ENCODE results near the gene GRID1.

GRID1 gene

GRCh38 chr10:85811405-85811804, 555.2 kb downstream of the GRID1 start:
- H3K36me3 ChIP-seq (replicated peaks; ENCODE audit: insufficient read depth, low read length), result no peaks in the 10 kb centered on the region
- no peaks in the 10 kb centered on the region for H3K9me2 ChIP-seq (replicated peaks; ENCODE audit: insufficient read depth, low read length)
- no peaks in the 10 kb centered on the region for H3K79me2 ChIP-seq (ENCODE audit: low read length)
- no peak overlapping the region for H3K4me3 ChIP-seq (ENCODE audit: low read length)
- no peaks in the 10 kb centered on the region for H4K20me1 ChIP-seq (ENCODE audit: insufficient read depth, low read length)
- H3F3A ChIP-seq (ENCODE audit: insufficient read depth, low read length), result no peaks in the 10 kb centered on the region; the same call in 1 of the 2 replicates
- H3K9ac ChIP-seq (ENCODE audit: low read length), result no peak overlapping the region
- no peaks in the 10 kb centered on the region for H3K27me3 ChIP-seq (replicated peaks; ENCODE audit: insufficient read depth, low read length)
- no peak for DNase-seq
- H3K4me2 ChIP-seq (ENCODE audit: low read depth, low read length), result no peak overlapping the region
- no peaks in the 10 kb centered on the region for H3K4me1 ChIP-seq (ENCODE audit: low read length)
- no peak overlapping the region for H3K27ac ChIP-seq (ENCODE audit: low read length)
- no peak for TF ChIP-seq EZH2phosphoT487 (IDR thresholded peaks at IDR 0.05; ENCODE audit: low read length)
- H2AFZ ChIP-seq (ENCODE audit: low read length), result no peak overlapping the region
- H3K9me3 ChIP-seq (replicated peaks; ENCODE audit: insufficient read depth, low read length), result no peaks in the 10 kb centered on the region

- H3K9me2 ChIP-seq (replicated peaks; ENCODE audit: insufficient read depth, low read length), result no peaks in the 10 kb centered on the region
- H3K4me3 ChIP-seq (ENCODE audit: low read length), result no peak overlapping the region
- no peaks in the 10 kb centered on the region for H4K20me1 ChIP-seq (ENCODE audit: insufficient read depth, low read length)
- DNase-seq, result no peak
- H3K79me2 ChIP-seq (ENCODE audit: low read length), result no peaks in the 10 kb centered on the region
- no peaks in the 10 kb centered on the region for H3K27me3 ChIP-seq (replicated peaks; ENCODE audit: insufficient read depth, low read length)
- H3K4me1 ChIP-seq (ENCODE audit: low read length), result no peaks in the 10 kb centered on the region
- TF ChIP-seq EZH2 (optimal IDR thresholded peaks at IDR 0.05; ENCODE audit: low read depth, low read length), result no peak
- no peak for TF ChIP-seq EZH2phosphoT487 (IDR thresholded peaks at IDR 0.05; ENCODE audit: low read length)
- no peak for TF ChIP-seq CTCF (IDR thresholded peaks at IDR 0.05; ENCODE audit: low read length)
- no peak overlapping the region for H2AFZ ChIP-seq (ENCODE audit: low read length)
- H3K9ac ChIP-seq (ENCODE audit: low read length), result no peak overlapping the region
- no peak overlapping the region for H3K4me2 ChIP-seq (ENCODE audit: low read depth, low read length)
- H3F3A ChIP-seq (ENCODE audit: insufficient read depth, low read length), result no peaks in the 10 kb centered on the region
- H3K9me3 ChIP-seq (replicated peaks; ENCODE audit: insufficient read depth, low read length), result no peaks in the 10 kb centered on the region
- no peak overlapping the region for H3K27ac ChIP-seq (ENCODE audit: low read length)
- H3K36me3 ChIP-seq (replicated peaks; ENCODE audit: insufficient read depth, low read length), result no peaks in the 10 kb centered on the region
These were observed 555.9 kb downstream of the GRID1 start for GRCh38 chr10:85810674-85811073.

- no peaks in the 10 kb centered on the region for H3K9me3 ChIP-seq (replicated peaks; ENCODE audit: insufficient read depth, low read length)
- TF ChIP-seq EZH2 (optimal IDR thresholded peaks at IDR 0.05; ENCODE audit: low read depth, low read length) (no peak), EZH2phosphoT487 (IDR thresholded peaks at IDR 0.05; ENCODE audit: low read length) (no peak), CTCF (IDR thresholded peaks at IDR 0.05; ENCODE audit: low read length) (no peak)
- no peaks in the 10 kb centered on the region for H3K36me3 ChIP-seq (replicated peaks; ENCODE audit: insufficient read depth, low read length)
- no peaks in the 10 kb centered on the region for H3K4me1 ChIP-seq (ENCODE audit: low read length)
- H3F3A ChIP-seq (ENCODE audit: insufficient read depth, low read length), result no peaks in the 10 kb centered on the region
- no peak for DNase-seq
- H4K20me1 ChIP-seq (ENCODE audit: insufficient read depth, low read length), result no peaks in the 10 kb centered on the region
- no peak overlapping the region for H2AFZ ChIP-seq (ENCODE audit: low read length)
- H3K4me3 ChIP-seq (ENCODE audit: low read length), result no peak overlapping the region
- H3K9me2 ChIP-seq (replicated peaks; ENCODE audit: insufficient read depth, low read length), result no peaks in the 10 kb centered on the region; the same call in 1 of the 2 replicates
- H3K27me3 ChIP-seq (replicated peaks; ENCODE audit: insufficient read depth, low read length), result no peaks in the 10 kb centered on the region
- no peak overlapping the region for H3K4me2 ChIP-seq (ENCODE audit: low read depth, low read length)
- no peaks in the 10 kb centered on the region for H3K79me2 ChIP-seq (ENCODE audit: low read length)
- H3K9ac ChIP-seq (ENCODE audit: low read length), result no peak overlapping the region
- H3K27ac ChIP-seq (ENCODE audit: low read length), result no peak overlapping the region
These were observed 571.1 kb downstream of the GRID1 start for GRCh38 chr10:85795460-85795859.

- Histone ChIP-seq H2AFZ (ENCODE audit: low read length) (no peak overlapping the region), H3K27me3 (replicated peaks; ENCODE audit: insufficient read depth, low read length) (no peaks in the 10 kb centered on the region), H3K9ac (ENCODE audit: low read length) (no peak overlapping the region), H3K9me3 (replicated peaks; ENCODE audit: insufficient read depth, low read length) (no peaks in the 10 kb centered on the region), H3F3A (ENCODE audit: insufficient read depth, low read length) (no peaks in the 10 kb centered on the region), H3K79me2 (ENCODE audit: low read length) (no peaks in the 10 kb centered on the region), H3K27ac (ENCODE audit: low read length) (no peak overlapping the region), H3K4me2 (ENCODE audit: low read depth, low read length) (no peak overlapping the region), H3K4me3 (ENCODE audit: low read length) (no peak overlapping the region), H3K36me3 (replicated peaks; ENCODE audit: insufficient read depth, low read length) (no peaks in the 10 kb centered on the region), H3K4me1 (ENCODE audit: low read length) (no peaks in the 10 kb centered on the region), H3K9me2 (replicated peaks; ENCODE audit: insufficient read depth, low read length) (no peaks in the 10 kb centered on the region), H4K20me1 (ENCODE audit: insufficient read depth, low read length) (no peaks in the 10 kb centered on the region)
- no peak for DNase-seq
- TF ChIP-seq CTCF (IDR thresholded peaks at IDR 0.05; ENCODE audit: low read length) (no peak), EZH2 (optimal IDR thresholded peaks at IDR 0.05; ENCODE audit: low read depth, low read length) (no peak), EZH2phosphoT487 (IDR thresholded peaks at IDR 0.05; ENCODE audit: low read length) (no peak)
These were observed 572.0 kb downstream of the GRID1 start for GRCh38 chr10:85794553-85794952.
